Measurements from ENCODE around the gene GATAD2A. TPM values are rescaled to one million over a fixed set of nuclear protein-coding genes. Genes with fewer than 3 reads are reported as not detected.

Gene GATAD2A
- total RNA-seq, 1 experiment from 2014 or later = 189 TPM

DNA sequence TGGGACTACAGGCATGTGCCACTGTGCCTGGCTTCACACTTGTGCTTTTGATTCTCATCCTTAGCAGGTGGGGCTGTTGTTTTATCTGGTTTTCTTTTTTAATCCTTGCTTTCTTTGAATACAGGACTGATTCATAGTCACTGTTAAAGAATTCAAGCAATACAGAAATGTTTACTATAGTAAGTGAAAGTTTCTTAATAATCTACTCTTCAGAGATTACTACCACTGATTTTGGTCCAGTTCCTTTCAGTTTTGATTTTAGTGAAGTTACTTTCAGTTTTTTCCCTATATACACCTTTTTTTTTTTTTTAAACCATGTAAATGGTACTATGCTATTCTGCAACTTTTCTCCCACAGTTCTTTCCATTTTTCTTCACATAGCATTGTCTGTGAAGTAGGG, 53.6 kb downstream of the GATAD2A start:
- Histone ChIP-seq H3K79me1 (ENCODE audit: insufficient read depth, low read depth, low read length, poor library complexity, severe bottlenecking) (peaks cover 3% of the 10 kb centered on the region), H2BK15ac (ENCODE audit: low read depth, low read length) (no peak overlapping the region), H3K79me2 (ENCODE audit: insufficient read depth, low read length) (peaks cover 61% of the 10 kb centered on the region; the same call in 1 of the 2 replicates), H3K4me1 (ENCODE audit: insufficient read depth, low read length) (peaks cover 20% of the 10 kb centered on the region), H3K27ac (ENCODE audit: insufficient read length, low read depth, low read length) (no peak overlapping the region), H3K27me3 (ENCODE audit: insufficient read depth, low read length) (no peaks in the 10 kb centered on the region), H3T11ph (ENCODE audit: low read length) (no peak overlapping the region), H2AFZ (ENCODE audit: low read length) (no peak overlapping the region), H2AK5ac (ENCODE audit: insufficient read length, low read length) (no peak overlapping the region), H4K20me1 (ENCODE audit: control insufficient read depth, insufficient read depth, insufficient read length) (peaks cover 2% of the 10 kb centered on the region), H3K23ac (ENCODE audit: insufficient read length, low read depth, low read length) (no peak overlapping the region), H4K8ac (replicated peaks; ENCODE audit: insufficient read length, low read depth, low read length) (no peak overlapping the region), H3K14ac (ENCODE audit: insufficient read depth, low read length) (no peak overlapping the region), H2BK12ac (ENCODE audit: insufficient read length, low read depth, low read length) (no peak overlapping the region), H2BK20ac (ENCODE audit: low read depth, low read length, poor library complexity, severe bottlenecking) (no peak overlapping the region), H2BK120ac (ENCODE audit: low read depth, low read length, poor library complexity, severe bottlenecking) (no peak overlapping the region), H3K9me3 (ENCODE audit: control insufficient read depth, low read depth, low read length) (no peaks in the 10 kb centered on the region), H2BK5ac (ENCODE audit: insufficient read length, low read length) (no peak overlapping the region), H3K4ac (ENCODE audit: low read depth, low read length) (no peak overlapping the region), H3K56ac (ENCODE audit: insufficient read length, low read depth, low read length) (no peak overlapping the region), H3K23me2 (ENCODE audit: insufficient read length, low read depth, low read length, poor library complexity, severe bottlenecking) (no peaks in the 10 kb centered on the region), H3K18ac (ENCODE audit: insufficient read length, low read depth, low read length) (no peak overlapping the region), H3K4me2 (ENCODE audit: insufficient read depth, insufficient read length, low read length) (no peak overlapping the region), H4K91ac (ENCODE audit: insufficient read length, low read depth, low read length) (no peak overlapping the region), H4K5ac (ENCODE audit: insufficient read length, low read depth, low read length) (no peak overlapping the region), H3K9ac (ENCODE audit: extremely low read depth, insufficient read length, low read length) (no peak overlapping the region)
- Mint-ChIP-seq H3K9me3 (no peaks in the 10 kb centered on the region), H3K27me3 (ENCODE audit: low read depth) (peaks cover 2% of the 10 kb centered on the region), H3K36me3 (ENCODE audit: insufficient read depth in 1 of 3, low read depth in 3 of 3) (peaks cover 0 to 4% (median 0%) of the 10 kb centered on the region in 3 experiments; a peak in 2 of 7 replicates), H3K27ac (peak overlapping the region in 1 of 3 experiments; percentile 49; a peak in 1 of 7 replicates), H3K4me1 (peaks cover 59 to 62% of the 10 kb centered on the region in 2 experiments), H3K4me3 (no peak overlapping the region)
- DNase-seq = no peak
- no peak for TF ChIP-seq CTCF (conservative IDR thresholded peaks at IDR 0.05)
